Heart right ventricle (tissue), 16 donors: ENCODE results near the gene FARP2. TPM values are rescaled to one million over a fixed set of nuclear protein-coding genes. Genes with fewer than 3 reads are reported as not detected.

Experiments
- ATAC-seq, 8 donors: fragments of 200-7000 bp; cut with Tn5 transposase; one replicate each; pipeline ENCODE4 v1.9.1; 2020; ENCODE audit warnings: mild to moderate bottlenecking in 8 of 8, moderate library complexity in 8 of 8, moderate number of reproducible peaks in 1 of 8
- DNase-seq, 2 donors: peaks; one replicate each; pipeline ENCODE4 v3.0.0-alpha.2; 2020
- H3K27ac ChIP-seq, 10 donors: fragments of 200-600 bp; sonication (generic) in 2 of 10; one replicate each; pipeline versions ENCODE4 v1.5.0 to v1.8.0; 2020 to 2022; ENCODE audit warnings: mild to moderate bottlenecking in 3 of 10
- H3K27me3 ChIP-seq, 7 donors: fragments of 200-600 bp; one replicate each; pipeline ENCODE4 v1.8.0; 2021 to 2022; ENCODE audit warnings: mild to moderate bottlenecking in 2 of 7
- H3K36me3 ChIP-seq, 9 donors: fragments of 200-600 bp; sonication (generic) in 1 of 9; one replicate each; pipeline versions ENCODE4 v1.5.0 to v1.8.0; 2020 to 2022; ENCODE audit warnings: mild to moderate bottlenecking in 2 of 9
- H3K4me1 ChIP-seq, 9 donors: fragments of 200-600 bp; sonication (generic) in 1 of 9; one replicate each; pipeline versions ENCODE4 v1.5.0 to v1.8.0; 2020 to 2022; ENCODE audit warnings: mild to moderate bottlenecking in 4 of 9
- H3K4me3 ChIP-seq, 10 donors: fragments of 200-600 bp; sonication (generic) in 2 of 10; one replicate each; pipeline versions ENCODE4 v1.5.0 to v1.8.0; 2020 to 2022; ENCODE audit warnings: mild to moderate bottlenecking in 7 of 10, moderate library complexity in 2 of 10
- H3K9me3 ChIP-seq, 11 donors: fragments of 200-600 bp in 10 of 11; sonication (generic) in 2 of 11; one replicate each; pipeline versions ENCODE4 v1.5.0 to v1.8.0; 2013 to 2022; ENCODE audit warnings: mild to moderate bottlenecking in 2 of 11, control low read depth in 1 of 11, moderate library complexity in 1 of 11
- CTCF ChIP-seq, 9 donors: fragments of 200-600 bp; sonication (generic) in 2 of 9; IDR thresholded peaks; one replicate each; pipeline versions ENCODE4 v1.5.0 to v1.8.0; 2021 to 2022; ENCODE audit warnings: antibody characterized with exemption in 9 of 9, mild to moderate bottlenecking in 5 of 9, moderate library complexity in 1 of 9
- WGBS, 2 donors: extraction: QIAGEN DNeasy Blood & Tissue Kit; methylation state at CpG; one replicate each; pipeline ENCODE4 v1.1.7; 2013; ENCODE audit warnings: inconsistent platforms in 1 of 2; 5-methylcytosine and 5-hydroxymethylcytosine counted together
- intact Hi-C, 10 donors: fragments of 100-400 bp; cut with DNase I; formaldehyde crosslinking; loops; one replicate each; pipeline versions ENCODE4 v1.11.1 to v1.14.2; 2022
- polyA plus RNA-seq, 2 donors: library from polyadenylated mRNA; stranded (reverse); fragments of 200-250 nt; gene quantifications; one replicate each; pipeline ENCODE4 v1.2.3, GENCODE V29; 2013
- total RNA-seq, 10 donors: library from RNA; stranded (reverse); fragmentation: NEBNext Ultra II Directional in 3 of 10; extraction: Animal tissue kit (Norgen Biotek cat#: 25700) in 3 of 10; gene quantifications; one replicate each; pipeline versions ENCODE4 v1.2.1 to v1.2.4, GENCODE V29; 2021 to 2023
- donor health status: Arrhythmogenic right ventricular cardiomyopathy.
- donor health status: ischemic (EF 13 %, LVEDD 7.1; RV severe dilation, severe dysfunction).
- donor health status: healthy with polysubstance abuse.
- donor health status: DM: no; HTN: yes; CAD: no.
- donor health status: DM: no; HTN: no; CAD: no.
- donor health status: ischemic (EF 25% LVEDD 6.9; RV normal size, moderate dysfunction).
- donor health status: ischemic (EF 25% LVEDD 5.7; RV mildly dilated, moderate dysfunction).
- donor health status: healthy.
- donor health status: DM: yes; HTN: yes; CAD: no.
- donor health status: Ischemic cardiomyopathy.
- donor health status: ischemic (EF 35%, LVEDD 5.7; RV mildly dilated, moderate dysfunction).
- donor health status: nonischemic (EF 11% LVEDD 7.7; RV severe dilation, severe dysfunction).
- donor health status: DM: yes; HTN: yes; CAD: no.
- donor health status: PGD.
- donor health status: ischemic (EF 29% LVEDD 5.4; RV normal size, mild dysfunction).
- donor health status: nonischemic (EF 23%, LVEDD 6.1; RV moderate dilation, normal function).

Gene FARP2
- total and polyA plus RNA-seq, 12 donors: 7.1 to 23.6 (median 19.3) TPM

- intact Hi-C loops: loop anchor here in 2 of 10 donors (10.0 kb wide), 1 partner anchor 114 kb away; no protein-coding TSS in a partner anchor
- Histone ChIP-seq H3K4me3 (no peak overlapping the region), H3K36me3 (peaks cover 0 to 70% (median 8%) of the 10 kb centered on the region in 9 donors), H3K9me3 (no peaks in the 10 kb centered on the region), H3K27me3 (no peaks in the 10 kb centered on the region), H3K4me1 (peaks cover 11 to 20% (median 11%) of the 10 kb centered on the region in 9 donors), H3K27ac (no peak overlapping the region)
- WGBS, 2 donors: 92 to 95% methylated on average over 12 of the region's 12 CpGs
- ATAC-seq (no peak), DNase-seq (no peak)
- no peak for TF ChIP-seq CTCF (IDR thresholded peaks at IDR 0.05)
Observed at GRCh38 chr2:241501099-241501541, 145.0 kb downstream of the FARP2 start.

DNA sequence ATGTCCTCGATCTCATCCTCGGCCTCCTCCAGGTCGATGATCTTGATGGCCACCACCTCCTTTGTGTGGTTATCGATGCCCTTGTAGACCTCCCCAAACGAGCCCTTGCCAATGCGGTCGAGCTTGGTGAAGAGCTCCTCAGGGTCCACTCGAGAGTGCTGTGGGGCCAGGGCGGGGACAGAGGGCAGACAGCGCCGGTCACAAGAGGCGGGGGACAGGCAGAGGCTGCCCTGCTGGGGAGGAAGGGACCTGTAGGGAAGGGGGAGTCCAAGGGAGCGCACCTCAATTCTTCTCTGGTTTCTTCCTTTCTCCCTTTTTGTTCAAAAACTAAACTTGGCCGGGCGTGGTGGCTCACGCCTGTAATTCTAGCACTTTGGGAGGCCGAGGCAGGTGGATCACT is 145.5 kb downstream of the FARP2 start:
- DNase-seq: no peak
- Histone ChIP-seq H3K4me1 (peaks cover 15 to 24% (median 16%) of the 10 kb centered on the region in 9 donors), H3K36me3 (peaks cover 0 to 66% (median 4%) of the 10 kb centered on the region in 9 donors), H3K4me3 (no peak overlapping the region), H3K27ac (no peak overlapping the region), H3K27me3 (no peaks in the 10 kb centered on the region), H3K9me3 (no peaks in the 10 kb centered on the region)
- intact Hi-C loops: loop anchor here in 2 of 10 donors (10.0 kb wide), 1 partner anchor 113 kb away; no protein-coding TSS in a partner anchor
- WGBS, 2 donors: 94 to 96% methylated on average over 17 of the region's 17 CpGs
- TF ChIP-seq CTCF (IDR thresholded peaks at IDR 0.05): no peak
- no peak for ATAC-seq

DNA sequence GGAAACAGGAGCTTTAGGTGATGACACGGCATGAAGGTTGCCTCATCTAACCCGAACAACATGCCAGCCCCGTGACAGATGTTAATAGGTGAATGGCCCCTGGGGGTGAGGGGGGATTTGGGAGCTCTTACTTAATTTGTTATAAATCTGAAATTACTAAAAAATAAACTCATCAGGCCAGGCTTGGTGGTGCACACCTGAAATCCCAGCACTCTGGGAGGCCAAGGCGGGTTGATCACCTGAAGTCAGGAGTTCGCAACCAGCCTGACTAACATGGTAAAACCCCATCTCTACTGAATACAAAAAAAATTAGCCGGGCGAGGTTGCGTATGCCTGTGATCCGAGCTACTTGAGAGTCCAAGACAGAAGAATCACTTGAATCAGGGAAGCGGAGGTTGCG is 146.2 kb downstream of the FARP2 start:
- H3K27me3 ChIP-seq: no peaks in the 10 kb centered on the region
- H3K9me3 ChIP-seq: no peaks in the 10 kb centered on the region
- TF ChIP-seq CTCF (IDR thresholded peaks at IDR 0.05): no peak
- peaks cover 16 to 31% (median 23%) of the 10 kb centered on the region in 9 donors for H3K4me1 ChIP-seq
- no peak for DNase-seq
- no peak overlapping the region for H3K27ac ChIP-seq
- peaks cover 0 to 59% (median 4%) of the 10 kb centered on the region in 9 donors for H3K36me3 ChIP-seq
- WGBS, 2 donors: 91 to 98% methylated on average over 11 of the region's 11 CpGs
- intact Hi-C loops: loop anchor here in 2 of 10 donors (10.0 kb wide), 1 partner anchor 113 kb away; no protein-coding TSS in a partner anchor
- no peak overlapping the region for H3K4me3 ChIP-seq
- no peak for ATAC-seq

- Histone ChIP-seq H3K36me3 (peaks cover 0 to 44% (median 3%) of the 10 kb centered on the region in 9 donors), H3K4me3 (no peak overlapping the region), H3K27ac (no peak overlapping the region), H3K9me3 (no peaks in the 10 kb centered on the region), H3K27me3 (no peaks in the 10 kb centered on the region), H3K4me1 (peaks cover 16 to 36% (median 27%) of the 10 kb centered on the region in 9 donors)
- ATAC-seq (no peak), DNase-seq (no peak)
- 87 to 89% methylated on average over 12 of the region's 12 CpGs for WGBS, 2 donors
- TF ChIP-seq CTCF (IDR thresholded peaks at IDR 0.05): no peak
- intact Hi-C loops: loop anchor here in 2 of 10 donors (10.0 kb wide), 1 partner anchor 111 kb away; no protein-coding TSS in a partner anchor
Observed at GRCh38 chr2:241503776-241504392, 147.8 kb downstream of the FARP2 start.
